ENCODE results near the gene PITPNM1.
"Not testable (repeated sequence)": the region's sequence is repeated elsewhere in the genome, so short reads cannot be mapped to it uniquely, and the experiment has no call there.

The PITPNM1 gene

DNA sequence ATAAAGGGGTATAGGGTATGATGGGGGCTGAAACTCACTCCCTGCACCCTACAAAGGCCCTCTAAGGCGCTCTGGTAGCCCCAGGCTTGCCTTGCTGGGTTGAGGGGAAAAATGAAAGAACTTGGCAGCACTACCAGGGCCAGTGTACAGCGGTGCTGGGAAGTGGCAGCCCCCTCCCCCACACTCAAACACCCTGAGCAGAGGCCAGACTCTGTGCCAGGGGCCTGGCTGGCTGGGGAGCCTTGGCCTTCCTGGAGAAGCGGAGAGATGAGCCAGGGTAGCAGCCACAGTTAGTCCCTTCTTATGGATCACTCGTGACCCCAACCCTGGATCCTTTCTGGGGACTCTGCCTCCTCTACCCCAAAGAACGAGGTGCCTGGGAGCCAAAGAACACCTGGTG, 38.8 kb downstream of the PITPNM1 start:
- DNase-seq (ENCODE audit: low read depth, low spot score): no peak

DNA sequence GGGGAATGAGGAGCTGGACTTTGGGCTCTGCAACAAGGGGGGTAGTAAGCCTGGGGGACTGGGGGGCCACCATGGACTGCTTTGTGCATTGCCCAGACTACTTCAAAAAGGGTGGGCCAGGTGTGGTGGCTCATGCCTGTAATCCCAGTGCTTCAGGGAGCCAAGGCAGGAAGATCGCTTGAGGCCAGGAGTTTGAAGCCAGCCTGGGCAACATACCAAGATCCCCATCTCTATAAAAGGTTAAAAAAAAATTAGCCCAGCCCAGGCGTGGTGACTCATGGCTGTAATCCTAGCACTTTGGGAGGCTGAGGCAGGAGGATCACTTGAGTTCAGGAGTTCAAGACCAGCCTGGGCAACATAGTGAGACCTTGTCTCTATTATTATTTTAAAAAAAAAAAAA, 39.6 kb downstream of the PITPNM1 start:
- DNase-seq (ENCODE audit: low read depth, low spot score): not testable (repeated sequence)

DNA sequence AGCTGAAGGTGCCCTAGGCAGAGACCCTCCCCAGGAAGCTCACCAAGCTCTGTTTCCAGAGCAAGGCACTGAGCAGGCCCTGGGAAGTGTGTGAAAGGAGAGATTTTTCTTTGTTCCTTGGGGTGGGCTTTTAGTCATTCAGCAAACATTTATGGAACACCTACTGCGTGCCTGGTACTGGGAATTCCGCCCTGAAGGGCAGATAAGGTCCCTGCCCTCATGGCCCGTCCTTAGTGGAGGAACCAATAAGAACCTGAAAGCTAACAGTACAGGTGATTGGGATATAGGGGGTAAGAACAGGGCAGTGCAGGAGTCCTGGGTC, 40.0 kb downstream of the PITPNM1 start:
- DNase-seq (ENCODE audit: low read depth, low spot score): no peak

DNA sequence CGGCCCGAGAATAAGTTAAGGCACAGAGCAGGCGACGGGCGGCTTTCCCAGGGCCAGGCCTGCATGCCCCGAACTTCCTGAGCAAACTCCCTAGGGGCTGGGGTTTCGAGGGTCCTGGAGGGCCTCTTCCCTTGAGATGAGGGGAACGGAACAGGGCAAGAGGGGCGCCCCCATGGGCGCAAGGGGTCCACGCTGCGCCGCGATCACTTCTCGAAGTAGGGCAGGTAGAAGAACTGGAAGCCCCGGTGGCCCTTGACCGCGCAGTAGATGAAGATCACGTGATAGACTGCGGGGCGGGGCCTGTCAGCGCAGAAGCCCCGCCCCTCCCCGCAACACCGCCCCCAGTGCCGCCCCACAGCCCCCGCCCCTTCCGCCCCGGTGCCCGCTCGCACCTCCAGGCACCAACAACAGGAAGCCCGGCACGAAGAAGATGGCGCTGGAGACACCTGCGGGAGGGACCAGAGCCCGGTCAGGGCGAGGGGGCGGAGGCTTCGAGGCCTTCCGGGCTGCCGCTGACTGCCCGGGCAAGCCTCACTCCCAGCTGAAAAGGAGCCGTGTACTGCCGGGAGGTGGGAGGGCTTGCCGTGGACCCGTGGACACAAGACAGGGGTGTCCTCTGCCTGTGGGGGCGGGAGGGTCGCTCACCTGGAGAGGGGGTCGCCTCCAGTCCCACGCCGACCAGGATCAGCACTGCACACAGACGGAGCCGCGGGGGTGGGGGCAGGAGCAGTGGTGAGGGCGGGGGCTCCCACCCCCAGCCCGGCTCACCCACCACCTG, 40.6 kb downstream of the PITPNM1 start:
- peak; percentile 80 for DNase-seq (ENCODE audit: low read depth, low spot score)

DNA sequence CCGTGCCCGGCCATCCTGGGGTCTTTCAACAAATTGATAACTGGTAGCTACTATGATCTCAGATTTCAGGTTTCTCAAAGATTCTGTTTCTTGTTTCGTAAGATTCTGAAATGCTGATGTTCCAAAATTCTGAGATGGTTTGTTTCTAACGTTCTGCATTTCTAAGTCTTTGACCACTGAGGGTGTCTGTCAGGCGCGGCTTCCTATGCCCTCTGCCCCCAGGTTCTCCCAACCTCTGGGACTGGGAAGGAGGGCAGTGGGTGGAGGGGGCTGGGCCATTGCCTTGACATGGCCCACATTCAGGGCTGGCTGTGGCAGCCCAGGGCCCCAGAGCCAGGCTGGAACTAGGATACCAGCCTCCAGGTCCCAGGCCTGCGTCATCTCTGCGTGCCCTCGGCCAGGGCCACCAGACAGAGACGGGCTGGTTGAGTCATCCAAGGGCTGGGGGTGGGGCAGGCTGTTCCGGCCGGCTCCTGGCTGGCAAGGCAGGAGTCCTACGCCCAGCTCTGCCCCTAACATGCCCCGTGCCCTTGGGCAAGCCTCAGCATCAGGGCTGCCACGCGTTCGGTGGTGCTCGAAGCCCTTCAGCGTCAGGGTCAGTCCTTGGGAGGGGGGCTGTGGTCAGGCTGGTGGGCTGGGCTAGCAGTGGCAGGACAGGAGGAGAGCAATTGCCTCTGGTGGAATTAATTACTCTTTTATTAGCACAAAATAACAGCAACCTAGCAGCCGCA, 41.3 kb downstream of the PITPNM1 start:
- DNase-seq (ENCODE audit: low read depth, low spot score): no peak

DNA sequence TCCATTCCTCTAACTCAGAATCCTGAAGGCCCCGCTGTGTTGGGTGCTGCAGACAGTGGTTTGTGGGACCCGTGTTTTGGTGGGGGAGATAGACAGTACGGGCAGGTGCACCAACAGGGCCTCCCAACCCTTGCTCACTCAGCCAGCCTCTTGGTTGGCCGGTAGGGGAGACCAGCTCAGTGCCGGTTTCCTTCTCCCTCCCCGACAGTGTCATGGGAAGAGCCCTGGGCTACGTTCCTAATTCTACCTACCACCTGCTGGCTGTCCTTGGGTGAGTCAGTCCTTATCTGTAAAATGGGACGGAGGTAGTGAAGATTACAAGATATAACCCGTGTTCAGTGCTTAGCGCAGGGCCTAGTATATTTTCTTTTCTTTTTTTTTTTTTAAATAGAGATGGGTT, 42.0 kb downstream of the PITPNM1 start:
- no peak for DNase-seq (ENCODE audit: low read depth, low spot score)

DNA sequence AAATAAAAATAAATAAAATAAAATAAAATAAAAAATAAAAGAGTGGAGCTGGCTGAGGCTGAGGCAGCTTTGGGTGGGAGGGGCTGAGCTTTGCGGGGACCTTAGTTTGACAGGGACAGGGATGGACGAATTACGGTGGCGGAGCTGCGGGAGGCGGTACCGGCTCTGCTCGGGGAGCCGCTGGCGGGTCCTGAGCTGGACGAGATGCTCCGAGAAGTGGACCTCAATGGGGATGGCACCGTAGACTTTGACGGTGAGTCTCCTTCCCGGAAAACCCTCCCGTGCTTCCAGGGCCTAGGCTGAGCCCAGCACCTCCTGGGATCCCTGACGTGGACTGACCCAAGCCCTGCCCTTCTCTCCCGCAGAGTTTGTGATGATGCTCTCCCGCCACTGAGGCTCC, 46.9 kb downstream of the PITPNM1 start:
- DNase-seq (ENCODE audit: low read depth, low spot score): no peak

DNA sequence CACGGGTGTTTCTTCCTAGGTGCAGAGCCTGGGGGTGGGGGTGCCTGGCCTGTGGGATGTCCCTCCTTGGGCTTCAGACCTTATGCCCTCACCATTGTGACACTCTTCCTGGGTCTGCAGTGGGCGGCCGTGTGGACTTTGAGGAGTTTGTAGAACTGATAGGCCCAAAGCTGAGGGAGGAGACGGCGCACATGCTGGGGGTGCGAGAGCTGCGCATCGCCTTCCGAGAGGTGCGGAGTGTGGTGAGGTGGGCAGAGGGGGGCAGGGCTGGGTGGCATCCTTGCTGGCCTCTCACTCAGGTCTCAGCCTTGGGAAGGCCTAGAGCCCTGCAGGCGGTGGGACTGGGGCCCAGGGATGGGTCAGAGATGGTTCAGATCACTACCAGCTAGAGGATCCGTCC, 47.7 kb downstream of the PITPNM1 start:
- no peak for DNase-seq (ENCODE audit: low read depth, low spot score)

DNA sequence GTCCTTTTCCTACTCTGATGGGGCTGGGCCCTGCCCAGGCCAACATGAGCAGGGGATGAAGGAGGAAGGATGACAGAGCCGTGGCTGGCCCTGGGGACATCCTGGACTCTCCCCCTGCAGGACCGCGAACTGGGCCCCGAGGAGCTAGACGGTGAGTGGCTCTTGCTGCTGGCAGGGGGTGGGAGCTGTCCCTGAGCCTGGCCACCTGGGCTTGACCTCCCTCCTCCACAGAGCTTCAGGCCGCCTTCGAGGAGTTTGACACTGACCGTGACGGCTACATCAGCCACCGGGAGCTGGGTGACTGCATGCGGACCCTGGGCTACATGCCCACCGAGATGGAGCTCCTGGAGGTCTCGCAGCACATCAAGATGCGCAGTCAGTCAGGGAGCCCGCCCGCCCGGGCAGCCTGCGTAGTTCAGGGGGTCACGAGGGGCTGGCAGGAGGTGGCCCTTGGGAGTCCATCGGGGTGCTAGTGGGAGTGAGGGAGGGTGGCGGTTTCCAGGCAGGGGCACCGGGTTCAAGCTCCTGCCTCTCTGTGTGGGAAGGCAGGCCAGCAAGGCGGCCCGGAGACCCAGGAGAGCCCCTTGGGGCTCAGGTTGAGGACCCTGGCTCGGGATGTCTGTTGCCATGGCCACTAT, 49.0 kb downstream of the PITPNM1 start:
- DNase-seq (ENCODE audit: low read depth, low spot score): no peak

DNA sequence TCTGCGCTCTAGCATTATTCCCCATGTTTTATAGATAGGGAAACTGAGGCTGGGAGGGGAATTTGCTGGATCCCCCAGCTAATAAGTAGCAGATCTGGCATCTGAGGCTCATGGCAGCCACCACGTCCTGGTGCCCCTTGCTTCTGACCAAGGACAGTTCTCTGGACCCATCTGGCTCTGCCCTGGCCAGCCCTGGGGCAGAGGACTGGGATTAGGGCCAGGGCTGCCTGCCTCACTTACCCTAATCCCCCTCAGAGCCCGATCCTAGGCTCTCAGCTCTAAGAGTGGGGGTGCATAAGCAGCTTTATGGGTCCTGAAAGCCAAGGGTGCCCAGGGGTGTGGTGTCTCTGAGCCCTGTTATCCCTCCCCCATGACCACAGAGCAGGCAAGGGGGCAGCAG, 50.1 kb downstream of the PITPNM1 start, which contains the start of gene CABP4:
TSS of gene CABP4 (plus strand) at position 301 of the 400 bp plus-strand sequence. CDS start at position 371, 70 bp downstream.
- DNase-seq (ENCODE audit: low read depth, low spot score): no peak

DNA sequence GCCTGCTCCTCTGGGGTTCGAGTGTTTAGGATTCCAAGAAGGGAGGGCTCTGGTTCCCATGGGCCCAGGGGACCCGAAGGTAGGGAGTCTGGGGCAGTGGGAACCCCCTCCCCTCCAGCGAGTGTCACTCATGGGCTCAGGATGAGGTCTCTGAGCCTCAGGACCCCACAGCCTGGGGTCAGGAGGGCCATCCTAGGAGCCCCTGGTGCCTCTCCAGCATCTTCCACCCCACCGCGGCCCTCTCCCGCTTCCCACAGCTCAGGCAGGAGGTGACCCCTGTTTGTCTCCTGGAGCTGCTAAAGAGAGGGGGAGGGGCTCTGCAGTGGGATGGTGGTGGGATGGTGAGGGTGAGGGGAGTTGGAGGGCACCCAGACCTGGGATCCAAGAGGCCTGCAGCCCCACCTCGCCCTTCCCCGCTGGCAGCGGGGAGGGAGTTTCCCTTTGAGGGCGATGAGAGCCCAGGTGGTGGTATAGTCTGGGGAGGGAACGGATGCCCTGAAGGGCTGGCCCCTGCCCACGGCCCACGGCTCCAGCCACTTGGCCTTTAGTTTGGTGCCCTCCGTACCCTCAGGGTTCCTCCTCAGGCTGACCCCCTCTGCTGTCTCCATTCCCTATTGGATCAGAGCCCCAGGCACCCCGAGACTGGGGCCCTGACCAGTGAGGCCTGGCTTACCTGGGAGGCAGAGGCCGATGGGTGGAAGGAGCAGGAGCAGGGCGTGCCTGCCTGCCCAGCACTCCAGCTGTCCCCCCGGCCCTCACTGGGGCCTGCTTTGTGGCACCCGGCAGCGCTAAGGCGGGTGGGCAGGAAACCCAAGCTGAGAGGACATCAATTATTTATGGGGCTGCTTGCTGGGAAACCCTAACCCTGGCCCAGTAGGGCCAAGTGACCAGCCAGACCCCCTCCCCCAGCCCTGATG, 51.1 kb downstream of the PITPNM1 start:
- DNase-seq (ENCODE audit: low read depth, low spot score): no peak

DNA sequence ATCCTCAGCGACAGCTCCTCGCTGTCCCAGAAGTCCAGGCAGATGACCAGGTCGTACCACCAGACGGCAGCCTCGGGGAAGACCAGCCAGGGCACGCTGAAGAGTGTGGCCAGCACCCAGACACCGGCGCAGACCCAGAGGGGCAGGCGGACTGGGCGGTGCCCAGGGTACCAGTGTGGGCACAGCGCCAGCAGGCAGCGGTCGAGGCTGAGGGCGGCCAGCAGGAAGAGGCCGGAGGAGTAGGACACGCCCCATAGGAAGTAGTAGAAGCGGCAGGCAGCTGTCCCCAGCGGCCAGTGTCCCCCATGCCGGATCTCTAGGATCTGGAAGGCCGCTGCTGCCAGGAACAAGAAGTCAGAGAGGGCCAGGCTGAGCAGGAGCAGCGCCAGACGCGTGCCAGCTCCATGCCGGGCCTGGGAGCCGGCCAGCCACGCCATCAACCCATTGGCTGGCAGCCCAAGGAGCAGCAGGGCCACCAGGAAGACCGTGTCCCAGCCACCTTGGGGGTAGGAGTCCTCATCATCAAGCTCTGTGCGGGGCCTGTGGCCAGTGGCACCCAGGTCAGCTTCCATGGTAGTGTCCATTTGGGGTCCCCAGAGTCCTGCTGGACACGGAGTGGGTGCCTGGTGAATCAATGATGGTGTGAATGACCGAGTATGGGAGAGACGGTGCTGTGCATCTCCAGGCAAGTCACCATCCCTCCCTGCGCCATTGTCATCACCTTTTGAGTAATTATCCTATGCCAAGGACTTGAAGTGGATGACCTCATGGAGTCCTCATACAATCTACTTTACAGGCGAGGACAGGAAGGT, 52.8 kb downstream of the PITPNM1 start, which contains the start of gene GPR152:
TSS of gene GPR152 (minus strand) at position 589 of the 812 bp plus-strand sequence. CDS start at position 584, 5 bp downstream.
- no peak for DNase-seq (ENCODE audit: low read depth, low spot score)

DNA sequence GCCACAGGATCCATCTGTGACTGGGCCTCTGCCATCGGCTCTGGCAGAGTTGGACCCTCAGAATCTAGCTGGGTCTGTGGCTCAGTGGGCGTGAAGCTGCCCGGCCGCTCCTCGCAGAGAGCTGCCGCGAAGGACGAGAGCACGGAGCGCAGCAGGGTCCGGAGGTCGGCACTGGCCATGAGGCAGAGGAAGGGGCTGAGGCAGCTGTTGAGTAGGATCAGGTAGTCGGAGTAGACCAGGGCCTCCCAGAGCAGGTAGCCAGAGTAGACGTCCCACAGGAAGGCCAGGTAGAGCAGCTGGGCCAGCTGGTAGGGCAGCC, 53.5 kb downstream of the PITPNM1 start:
- DNase-seq (ENCODE audit: low read depth, low spot score): no peak

DNA sequence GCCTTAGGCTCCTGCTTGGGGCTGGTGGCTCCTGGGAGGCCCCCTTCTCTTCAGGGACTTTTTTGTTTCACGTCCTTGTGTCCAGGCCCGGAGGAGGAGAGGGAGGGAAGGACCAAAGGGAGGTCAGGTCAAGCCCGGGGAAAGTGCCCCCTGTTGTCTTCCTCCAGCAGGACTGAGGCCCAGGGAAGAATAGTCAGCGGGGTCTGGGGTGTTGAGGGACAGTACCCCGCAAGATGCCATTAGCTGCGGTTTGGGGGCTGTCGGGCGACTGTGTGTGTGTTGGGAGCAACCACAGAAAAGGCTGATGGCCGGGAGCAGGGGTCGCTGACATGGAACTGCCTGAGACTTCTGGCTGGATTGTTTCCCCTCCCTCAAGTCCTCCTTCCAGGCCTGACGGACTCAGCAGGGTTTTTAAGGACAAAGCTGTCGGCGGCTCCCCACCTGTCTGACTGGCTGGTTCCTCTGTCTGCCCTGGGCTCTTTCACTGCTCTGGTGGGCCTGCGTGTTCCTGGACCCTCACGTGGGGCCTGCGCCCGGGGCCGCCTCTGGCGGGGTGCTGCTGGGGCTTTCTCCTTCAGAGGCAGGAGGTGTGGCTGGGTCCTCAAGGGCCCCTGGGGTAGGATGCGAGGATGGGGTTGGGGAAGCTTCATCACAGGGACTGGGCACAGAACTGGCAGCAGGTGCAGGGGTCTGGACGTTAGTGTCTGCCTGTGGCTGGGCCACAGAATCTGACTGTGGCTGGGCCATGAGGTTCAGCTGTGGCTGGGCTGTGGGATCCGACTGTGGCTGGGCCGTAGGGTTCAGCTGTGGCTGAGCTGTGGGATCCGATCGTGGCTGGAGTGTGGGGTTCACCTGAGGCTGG, 54.1 kb downstream of the PITPNM1 start:
- no peak for DNase-seq (ENCODE audit: low read depth, low spot score)

DNA sequence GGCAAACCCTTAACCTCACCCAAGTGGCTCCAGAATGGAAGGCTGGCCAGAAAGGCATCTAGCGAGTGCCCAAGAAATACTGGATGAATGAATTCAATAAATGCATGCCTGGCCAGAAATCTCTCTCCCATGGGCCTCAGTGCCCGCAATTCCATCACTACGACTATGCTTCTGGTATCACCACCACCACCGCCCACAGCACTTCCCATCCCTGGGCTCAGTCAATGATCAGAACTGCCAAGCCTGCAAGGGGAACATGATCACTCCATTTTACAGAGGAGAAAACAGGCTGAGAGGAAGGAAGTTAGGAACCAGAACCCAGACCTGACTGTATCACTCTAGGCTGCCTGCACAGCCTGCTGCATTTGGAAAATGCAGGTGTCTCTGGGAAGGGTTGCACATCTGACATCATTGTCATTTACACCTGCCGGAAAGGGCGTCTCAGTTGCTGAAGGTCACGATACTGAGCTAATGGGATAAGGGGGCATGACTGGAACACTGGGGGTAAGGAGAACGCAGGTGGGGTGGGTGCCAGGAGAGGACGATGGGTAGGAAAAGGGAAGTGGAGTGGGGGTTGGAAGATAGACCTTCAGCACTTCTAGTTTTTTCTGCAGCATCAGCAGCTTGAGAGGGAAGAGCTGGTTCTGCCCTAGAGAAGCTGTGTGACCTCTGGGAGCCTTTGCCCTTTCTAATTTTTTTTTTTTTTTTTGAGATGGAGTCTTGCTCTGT, 55.9 kb downstream of the PITPNM1 start:
- DNase-seq (ENCODE audit: low read depth, low spot score): no peak

DNA sequence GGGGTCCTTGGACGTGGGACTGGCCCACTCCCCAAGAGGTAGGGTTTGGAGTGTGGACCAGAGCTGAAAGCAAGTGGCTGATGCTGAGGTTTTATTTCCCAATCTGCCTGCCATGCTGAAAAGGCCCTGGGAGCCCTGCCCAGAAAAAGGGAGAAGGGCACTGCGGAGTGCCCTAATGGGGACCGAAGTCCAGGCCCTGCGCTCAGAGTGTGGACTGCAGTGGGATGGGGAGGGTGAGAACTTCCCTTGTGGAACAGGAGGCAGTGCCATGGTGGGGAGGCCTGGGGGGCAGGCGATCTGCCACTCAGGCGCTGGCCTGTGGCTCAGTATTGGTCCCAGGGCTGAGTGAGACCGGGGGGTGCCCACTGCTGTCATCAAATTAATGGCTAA, 56.9 kb downstream of the PITPNM1 start:
- no peak for DNase-seq (ENCODE audit: low read depth, low spot score)

DNA sequence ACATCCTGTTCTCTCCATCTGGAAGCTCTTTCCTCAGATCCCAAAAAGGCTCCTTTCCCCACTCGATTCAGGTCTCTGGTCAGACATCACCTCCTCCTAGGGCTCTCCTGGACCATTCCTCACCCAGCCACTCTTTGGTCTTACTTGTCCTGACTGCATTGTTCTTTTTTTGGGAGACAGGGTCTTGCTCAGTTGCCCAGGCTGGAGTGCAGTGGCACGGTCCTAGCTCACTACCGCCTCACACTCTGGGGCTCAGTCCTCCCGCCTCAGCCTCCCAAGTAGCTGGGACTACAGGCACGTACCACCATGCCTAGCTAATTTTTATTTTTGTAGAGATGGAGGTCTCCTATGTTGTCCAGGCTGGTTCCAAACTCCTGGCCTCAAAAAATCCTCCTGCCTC, 59.6 kb downstream of the PITPNM1 start:
- DNase-seq (ENCODE audit: low read depth, low spot score): no peak

DNA sequence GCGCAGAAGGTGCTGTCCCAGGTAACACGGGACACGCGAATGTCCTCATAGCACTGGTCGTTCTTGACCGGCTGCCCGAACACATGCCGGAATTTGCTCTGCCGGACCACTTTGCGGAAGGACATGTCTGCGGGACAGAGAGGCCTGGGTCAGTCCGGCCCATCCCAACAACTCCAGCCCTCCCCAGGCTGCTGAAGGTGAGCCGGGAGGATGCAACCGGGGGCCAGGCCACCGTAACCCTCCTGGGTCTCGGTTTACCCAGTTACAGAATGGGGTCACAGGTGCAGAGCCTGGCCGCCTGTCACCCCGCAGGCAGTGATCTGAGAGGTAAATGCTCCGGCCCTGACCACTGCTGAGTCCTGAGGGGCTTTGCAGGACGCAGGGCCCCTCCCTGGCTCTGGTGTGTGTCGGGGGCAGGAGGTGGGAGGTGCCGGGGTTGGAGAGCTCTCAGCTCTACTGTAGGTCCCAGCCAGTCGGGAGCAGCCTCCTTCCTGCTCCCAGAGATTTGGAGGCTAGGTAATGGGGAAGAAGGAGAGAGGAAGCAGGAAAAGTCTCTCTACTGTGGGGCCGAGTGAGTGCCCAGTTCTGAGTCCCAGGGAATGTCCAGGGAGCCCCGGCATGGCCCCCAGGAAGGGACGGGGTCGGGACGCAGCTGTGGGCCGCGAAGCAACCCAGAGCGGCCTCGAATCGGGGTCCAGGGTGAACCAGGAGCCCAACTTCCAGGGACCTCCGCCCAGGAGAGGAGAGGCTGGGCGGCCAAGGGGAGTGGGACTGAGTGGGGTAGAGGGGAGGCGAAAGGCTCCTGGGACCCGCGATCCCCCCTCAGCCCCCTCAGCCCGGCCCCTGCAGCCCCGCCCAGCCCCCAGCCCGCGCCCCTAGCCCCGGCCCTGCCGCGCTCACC, 62.4 kb downstream of the PITPNM1 start:
- DNase-seq (ENCODE audit: low read depth, low spot score): no peak

Measured in activated naive CD8-positive, alpha-beta T cell treated with anti-CD3 and anti-CD28 coated beads, Interleukin-2, amount 50 U/mL, for 16 hours (primary cell).